ENCODE data around the gene CFAP20DC. TPM values are rescaled to one million over a fixed set of nuclear protein-coding genes. Genes with fewer than 3 reads are reported as not detected.

Gene CFAP20DC
- total and polyA plus RNA-seq, 2 experiments from 2014 or later: 7.4 to 11.4 TPM

- Histone ChIP-seq H3K9me2 (ENCODE audit: insufficient read depth) (no peaks in the 10 kb centered on the region), H3K4me1 (ENCODE audit: insufficient read depth) (no peaks in the 10 kb centered on the region), H3K36me3 (ENCODE audit: insufficient read depth) (no peaks in the 10 kb centered on the region), H3K79me2 (replicated peaks; ENCODE audit: insufficient read depth) (no peaks in the 10 kb centered on the region), H3K4me2 (no peak overlapping the region), H2AFZ (no peak overlapping the region), H4K20me1 (replicated peaks; ENCODE audit: insufficient read depth) (no peaks in the 10 kb centered on the region), H3K27me3 (ENCODE audit: insufficient read depth) (no peaks in the 10 kb centered on the region), H3K4me3 (no peak overlapping the region), H3F3A (replicated peaks; ENCODE audit: low read depth) (no peaks in the 10 kb centered on the region), H3K27ac (ENCODE audit: low read depth) (no peak overlapping the region)
- Mint-ChIP-seq H3K27ac (no peak overlapping the region), H3K36me3 (ENCODE audit: low read depth) (no peaks in the 10 kb centered on the region), H3K9me3 (peaks cover 7% of the 10 kb centered on the region; the same call in 2 of the 3 replicates), H3K4me3 (no peak overlapping the region), H3K27me3 (ENCODE audit: insufficient read depth, low read depth, poor library complexity) (no peaks in the 10 kb centered on the region), H3K4me1 (no peaks in the 10 kb centered on the region)
- ATAC-seq (no peak), DNase-seq (ENCODE audit: low spot score) (no peak)
- TF ChIP-seq ETS1 (IDR thresholded peaks at IDR 0.05) (no peak), POLR2AphosphoS5 (IDR thresholded peaks at IDR 0.05; ENCODE audit: low read depth) (no peak), EZH2 (IDR thresholded peaks at IDR 0.05; ENCODE audit: low read depth, unreplicated experiment) (no peak), STAT1 (IDR thresholded peaks at IDR 0.05; ENCODE audit: unreplicated experiment) (no peak), EZH2phosphoT487 (IDR thresholded peaks at IDR 0.05; ENCODE audit: unreplicated experiment) (no peak), JUNB (IDR thresholded peaks at IDR 0.05; ENCODE audit: unreplicated experiment) (no peak), ZNF331 (CRISPR knock-in tag; IDR thresholded peaks at IDR 0.05; ENCODE audit: low read depth) (no peak), ZNF114 (CRISPR knock-in tag; IDR thresholded peaks at IDR 0.05) (no peak), NANOG (IDR thresholded peaks at IDR 0.05; ENCODE audit: borderline replicate concordance) (no peak), CREB1 (CRISPR knock-in tag; IDR thresholded peaks at IDR 0.05; ENCODE audit: low read depth) (no peak)
- TF ChIP-seq, protein P1, sequence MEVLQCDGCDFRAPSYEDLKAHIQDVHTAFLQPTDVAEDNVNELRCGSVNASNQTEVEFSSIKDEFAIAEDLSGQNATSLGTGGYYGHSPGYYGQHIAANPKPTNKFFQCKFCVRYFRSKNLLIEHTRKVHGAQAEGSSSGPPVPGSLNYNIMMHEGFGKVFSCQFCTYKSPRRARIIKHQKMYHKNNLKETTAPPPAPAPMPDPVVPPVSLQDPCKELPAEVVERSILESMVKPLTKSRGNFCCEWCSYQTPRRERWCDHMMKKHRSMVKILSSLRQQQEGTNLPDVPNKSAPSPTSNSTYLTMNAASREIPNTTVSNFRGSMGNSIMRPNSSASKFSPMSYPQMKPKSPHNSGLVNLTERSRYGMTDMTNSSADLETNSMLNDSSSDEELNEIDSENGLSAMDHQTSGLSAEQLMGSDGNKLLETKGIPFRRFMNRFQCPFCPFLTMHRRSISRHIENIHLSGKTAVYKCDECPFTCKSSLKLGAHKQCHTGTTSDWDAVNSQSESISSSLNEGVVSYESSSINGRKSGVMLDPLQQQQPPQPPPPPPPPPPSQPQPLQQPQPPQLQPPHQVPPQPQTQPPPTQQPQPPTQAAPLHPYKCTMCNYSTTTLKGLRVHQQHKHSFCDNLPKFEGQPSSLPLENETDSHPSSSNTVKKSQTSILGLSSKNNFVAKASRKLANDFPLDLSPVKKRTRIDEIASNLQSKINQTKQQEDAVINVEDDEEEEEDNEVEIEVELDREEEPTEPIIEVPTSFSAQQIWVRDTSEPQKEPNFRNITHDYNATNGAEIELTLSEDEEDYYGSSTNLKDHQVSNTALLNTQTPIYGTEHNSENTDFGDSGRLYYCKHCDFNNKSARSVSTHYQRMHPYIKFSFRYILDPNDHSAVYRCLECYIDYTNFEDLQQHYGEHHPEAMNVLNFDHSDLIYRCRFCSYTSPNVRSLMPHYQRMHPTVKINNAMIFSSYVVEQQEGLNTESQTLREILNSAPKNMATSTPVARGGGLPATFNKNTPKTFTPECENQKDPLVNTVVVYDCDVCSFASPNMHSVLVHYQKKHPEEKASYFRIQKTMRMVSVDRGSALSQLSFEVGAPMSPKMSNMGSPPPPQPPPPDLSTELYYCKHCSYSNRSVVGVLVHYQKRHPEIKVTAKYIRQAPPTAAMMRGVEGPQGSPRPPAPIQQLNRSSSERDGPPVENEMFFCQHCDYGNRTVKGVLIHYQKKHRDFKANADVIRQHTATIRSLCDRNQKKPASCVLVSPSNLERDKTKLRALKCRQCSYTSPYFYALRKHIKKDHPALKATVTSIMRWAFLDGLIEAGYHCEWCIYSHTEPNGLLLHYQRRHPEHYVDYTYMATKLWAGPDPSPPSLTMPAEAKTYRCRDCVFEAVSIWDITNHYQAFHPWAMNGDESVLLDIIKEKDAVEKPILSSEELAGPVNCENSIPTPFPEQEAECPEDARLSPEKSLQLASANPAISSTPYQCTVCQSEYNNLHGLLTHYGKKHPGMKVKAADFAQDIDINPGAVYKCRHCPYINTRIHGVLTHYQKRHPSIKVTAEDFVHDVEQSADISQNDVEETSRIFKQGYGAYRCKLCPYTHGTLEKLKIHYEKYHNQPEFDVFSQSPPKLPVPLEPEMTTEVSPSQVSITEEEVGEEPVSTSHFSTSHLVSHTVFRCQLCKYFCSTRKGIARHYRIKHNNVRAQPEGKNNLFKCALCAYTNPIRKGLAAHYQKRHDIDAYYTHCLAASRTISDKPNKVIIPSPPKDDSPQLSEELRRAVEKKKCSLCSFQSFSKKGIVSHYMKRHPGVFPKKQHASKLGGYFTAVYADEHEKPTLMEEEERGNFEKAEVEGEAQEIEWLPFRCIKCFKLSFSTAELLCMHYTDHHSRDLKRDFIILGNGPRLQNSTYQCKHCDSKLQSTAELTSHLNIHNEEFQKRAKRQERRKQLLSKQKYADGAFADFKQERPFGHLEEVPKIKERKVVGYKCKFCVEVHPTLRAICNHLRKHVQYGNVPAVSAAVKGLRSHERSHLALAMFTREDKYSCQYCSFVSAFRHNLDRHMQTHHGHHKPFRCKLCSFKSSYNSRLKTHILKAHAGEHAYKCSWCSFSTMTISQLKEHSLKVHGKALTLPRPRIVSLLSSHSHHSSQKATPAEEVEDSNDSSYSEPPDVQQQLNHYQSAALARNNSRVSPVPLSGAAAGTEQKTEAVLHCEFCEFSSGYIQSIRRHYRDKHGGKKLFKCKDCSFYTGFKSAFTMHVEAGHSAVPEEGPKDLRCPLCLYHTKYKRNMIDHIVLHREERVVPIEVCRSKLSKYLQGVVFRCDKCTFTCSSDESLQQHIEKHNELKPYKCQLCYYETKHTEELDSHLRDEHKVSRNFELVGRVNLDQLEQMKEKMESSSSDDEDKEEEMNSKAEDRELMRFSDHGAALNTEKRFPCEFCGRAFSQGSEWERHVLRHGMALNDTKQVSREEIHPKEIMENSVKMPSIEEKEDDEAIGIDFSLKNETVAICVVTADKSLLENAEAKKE (CRISPR knock-in tag; IDR thresholded peaks at IDR 0.05): no peak
- TF ChIP-seq, protein P2, sequence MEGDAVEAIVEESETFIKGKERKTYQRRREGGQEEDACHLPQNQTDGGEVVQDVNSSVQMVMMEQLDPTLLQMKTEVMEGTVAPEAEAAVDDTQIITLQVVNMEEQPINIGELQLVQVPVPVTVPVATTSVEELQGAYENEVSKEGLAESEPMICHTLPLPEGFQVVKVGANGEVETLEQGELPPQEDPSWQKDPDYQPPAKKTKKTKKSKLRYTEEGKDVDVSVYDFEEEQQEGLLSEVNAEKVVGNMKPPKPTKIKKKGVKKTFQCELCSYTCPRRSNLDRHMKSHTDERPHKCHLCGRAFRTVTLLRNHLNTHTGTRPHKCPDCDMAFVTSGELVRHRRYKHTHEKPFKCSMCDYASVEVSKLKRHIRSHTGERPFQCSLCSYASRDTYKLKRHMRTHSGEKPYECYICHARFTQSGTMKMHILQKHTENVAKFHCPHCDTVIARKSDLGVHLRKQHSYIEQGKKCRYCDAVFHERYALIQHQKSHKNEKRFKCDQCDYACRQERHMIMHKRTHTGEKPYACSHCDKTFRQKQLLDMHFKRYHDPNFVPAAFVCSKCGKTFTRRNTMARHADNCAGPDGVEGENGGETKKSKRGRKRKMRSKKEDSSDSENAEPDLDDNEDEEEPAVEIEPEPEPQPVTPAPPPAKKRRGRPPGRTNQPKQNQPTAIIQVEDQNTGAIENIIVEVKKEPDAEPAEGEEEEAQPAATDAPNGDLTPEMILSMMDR (conservative IDR thresholded peaks at IDR 0.05; ENCODE audit: low read depth in 2 of 2): no peak
- TF ChIP-seq, protein P3, sequence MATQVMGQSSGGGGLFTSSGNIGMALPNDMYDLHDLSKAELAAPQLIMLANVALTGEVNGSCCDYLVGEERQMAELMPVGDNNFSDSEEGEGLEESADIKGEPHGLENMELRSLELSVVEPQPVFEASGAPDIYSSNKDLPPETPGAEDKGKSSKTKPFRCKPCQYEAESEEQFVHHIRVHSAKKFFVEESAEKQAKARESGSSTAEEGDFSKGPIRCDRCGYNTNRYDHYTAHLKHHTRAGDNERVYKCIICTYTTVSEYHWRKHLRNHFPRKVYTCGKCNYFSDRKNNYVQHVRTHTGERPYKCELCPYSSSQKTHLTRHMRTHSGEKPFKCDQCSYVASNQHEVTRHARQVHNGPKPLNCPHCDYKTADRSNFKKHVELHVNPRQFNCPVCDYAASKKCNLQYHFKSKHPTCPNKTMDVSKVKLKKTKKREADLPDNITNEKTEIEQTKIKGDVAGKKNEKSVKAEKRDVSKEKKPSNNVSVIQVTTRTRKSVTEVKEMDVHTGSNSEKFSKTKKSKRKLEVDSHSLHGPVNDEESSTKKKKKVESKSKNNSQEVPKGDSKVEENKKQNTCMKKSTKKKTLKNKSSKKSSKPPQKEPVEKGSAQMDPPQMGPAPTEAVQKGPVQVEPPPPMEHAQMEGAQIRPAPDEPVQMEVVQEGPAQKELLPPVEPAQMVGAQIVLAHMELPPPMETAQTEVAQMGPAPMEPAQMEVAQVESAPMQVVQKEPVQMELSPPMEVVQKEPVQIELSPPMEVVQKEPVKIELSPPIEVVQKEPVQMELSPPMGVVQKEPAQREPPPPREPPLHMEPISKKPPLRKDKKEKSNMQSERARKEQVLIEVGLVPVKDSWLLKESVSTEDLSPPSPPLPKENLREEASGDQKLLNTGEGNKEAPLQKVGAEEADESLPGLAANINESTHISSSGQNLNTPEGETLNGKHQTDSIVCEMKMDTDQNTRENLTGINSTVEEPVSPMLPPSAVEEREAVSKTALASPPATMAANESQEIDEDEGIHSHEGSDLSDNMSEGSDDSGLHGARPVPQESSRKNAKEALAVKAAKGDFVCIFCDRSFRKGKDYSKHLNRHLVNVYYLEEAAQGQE (IDR thresholded peaks at IDR 0.05; ENCODE audit: unreplicated experiment): no peak
Measured at GRCh38 chr3:58755150-58755549, 294.7 kb downstream of the CFAP20DC start.
